Measurements from ENCODE around the gene PGAM2.

Gene PGAM2

DNA sequence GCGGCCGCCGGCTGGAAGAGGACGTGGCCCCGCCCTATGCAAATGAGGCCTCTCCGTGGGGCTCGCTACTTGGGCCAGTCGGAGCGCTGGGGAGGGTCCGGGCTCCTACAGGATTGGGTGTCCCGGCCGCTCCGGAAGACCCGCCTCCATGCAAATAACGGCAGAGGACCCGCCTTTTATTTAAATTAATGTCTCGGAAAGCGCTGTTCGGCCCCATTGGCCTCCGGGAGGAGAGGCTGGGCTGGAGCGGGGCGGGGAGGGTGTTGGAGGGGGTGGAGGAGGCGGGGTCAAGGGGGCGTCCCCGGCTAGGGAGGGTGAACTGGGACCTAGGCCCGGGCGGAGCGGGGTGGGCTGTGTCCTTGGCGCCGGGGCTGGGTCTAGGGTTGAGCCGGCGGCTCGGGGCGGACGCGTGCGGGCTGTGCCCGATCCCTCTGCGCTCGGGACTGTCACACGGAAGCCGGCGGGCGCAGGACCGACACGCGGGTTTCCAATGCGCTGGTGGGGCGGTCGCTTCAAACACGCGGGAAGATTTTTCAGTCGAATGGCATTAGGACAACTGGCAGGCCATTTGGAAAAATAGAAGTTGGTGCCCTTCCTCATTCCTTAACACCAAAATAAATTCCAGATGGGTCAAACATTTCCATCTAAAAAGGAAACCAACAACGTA is 17.3 kb upstream of the PGAM2 start:
- DNase-seq = peak; percentile 99

DNA sequence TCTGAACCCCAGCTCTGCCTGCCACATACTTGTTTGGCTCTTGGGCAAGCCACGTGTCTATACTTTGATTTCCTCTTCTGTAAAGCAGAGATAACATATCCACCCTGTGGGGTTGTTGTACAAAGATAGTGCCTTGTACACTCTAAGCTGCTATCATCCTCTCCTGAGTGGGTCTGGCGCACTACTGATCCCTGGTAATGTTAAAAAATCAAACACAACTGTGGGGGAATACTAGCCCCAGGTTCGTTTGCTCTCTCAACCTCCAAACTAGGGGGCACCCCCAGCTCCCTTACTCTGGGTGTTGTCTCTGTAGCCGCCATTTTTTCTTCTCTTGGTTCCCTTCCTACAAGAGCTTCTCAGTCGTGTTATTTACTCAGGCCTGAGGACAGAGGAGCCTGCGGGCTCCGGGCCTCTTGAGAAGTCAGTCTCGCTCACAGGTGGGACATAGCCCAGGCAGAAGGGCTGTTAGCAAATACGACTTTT is 15.9 kb upstream of the PGAM2 start:
- no peak for DNase-seq

DNA sequence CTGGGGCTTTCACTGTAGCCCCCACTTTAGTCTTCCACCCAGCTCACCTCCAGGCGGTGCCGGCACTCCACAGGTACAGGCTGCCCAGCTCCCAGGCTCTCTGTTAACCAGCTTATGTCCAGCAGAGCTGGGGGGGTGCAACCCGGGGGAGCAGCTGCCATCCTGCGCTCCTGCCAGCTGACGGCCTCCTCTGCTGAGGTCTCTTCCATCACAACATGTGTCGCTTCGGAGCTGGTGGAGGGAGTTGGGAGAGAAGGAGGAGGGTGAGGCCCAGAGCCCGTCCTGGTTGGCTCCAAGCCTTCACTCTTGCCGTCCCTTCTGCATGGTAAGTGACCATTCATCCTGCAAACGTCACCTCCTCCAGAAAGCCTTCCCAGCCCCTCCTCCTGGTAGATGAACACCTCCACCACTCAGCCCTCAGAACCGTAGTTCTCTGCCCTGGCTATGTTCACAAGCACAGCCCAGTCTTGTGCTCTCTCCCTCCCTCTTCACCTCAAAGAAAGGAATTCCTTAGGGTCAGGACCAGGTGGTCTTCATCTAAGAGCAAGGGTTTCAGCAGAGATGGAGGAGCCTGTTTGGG is 15.4 kb upstream of the PGAM2 start:
- no peak for DNase-seq

DNA sequence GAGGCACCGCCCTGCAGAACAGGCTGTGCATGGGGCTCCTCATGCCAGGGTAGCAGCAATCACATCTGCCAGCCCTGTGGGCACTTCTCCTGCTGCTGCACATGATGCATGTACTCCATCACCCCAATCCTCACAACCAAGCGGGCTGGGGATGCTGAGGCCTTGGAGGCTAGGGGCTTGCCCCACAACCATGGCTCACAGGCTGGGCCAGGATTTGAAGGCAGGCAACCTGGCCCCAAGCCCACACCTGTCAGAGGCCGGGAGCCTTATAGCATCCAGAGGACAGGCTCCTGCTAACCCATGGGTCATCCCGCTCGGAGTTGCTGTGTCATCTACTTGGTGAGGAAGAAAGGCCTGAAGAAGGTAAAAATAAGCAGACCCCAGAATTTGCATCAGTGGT is 14.8 kb upstream of the PGAM2 start:
- DNase-seq = no peak

DNA sequence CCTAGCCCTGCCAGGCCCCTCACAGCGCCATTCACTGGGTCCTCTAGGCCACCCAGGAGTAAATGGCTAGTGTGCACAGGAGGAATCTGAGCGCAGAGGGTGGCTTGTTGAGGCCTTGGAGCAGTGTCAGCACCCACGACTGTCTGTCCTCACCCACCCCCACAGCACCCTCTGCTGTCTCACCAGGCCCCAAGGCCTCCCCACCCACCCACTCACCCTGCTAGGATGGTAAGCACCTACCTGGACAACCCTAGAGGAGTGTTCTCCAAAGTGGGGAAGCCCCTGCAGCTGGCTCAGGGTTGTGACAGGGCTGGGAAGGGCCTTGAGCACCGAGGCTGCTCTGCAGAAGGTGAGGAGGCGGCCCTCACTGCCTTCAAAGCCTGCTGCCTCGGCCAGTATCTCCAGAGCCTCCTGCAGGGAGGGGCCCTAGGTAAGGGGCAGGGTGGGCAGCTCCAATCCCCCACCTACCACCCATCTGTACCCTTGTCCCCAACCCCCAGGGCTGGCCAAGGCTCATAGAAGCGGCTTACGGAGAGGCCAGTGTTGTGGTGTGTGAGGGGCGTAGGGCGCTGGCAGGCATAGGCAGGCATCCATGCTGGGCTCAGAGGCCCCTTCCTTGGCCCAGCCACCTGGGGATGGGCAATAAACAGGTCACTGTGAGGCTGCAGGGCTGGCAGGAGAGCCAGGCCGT is 14.1 kb upstream of the PGAM2 start:
- DNase-seq = no peak

DNA sequence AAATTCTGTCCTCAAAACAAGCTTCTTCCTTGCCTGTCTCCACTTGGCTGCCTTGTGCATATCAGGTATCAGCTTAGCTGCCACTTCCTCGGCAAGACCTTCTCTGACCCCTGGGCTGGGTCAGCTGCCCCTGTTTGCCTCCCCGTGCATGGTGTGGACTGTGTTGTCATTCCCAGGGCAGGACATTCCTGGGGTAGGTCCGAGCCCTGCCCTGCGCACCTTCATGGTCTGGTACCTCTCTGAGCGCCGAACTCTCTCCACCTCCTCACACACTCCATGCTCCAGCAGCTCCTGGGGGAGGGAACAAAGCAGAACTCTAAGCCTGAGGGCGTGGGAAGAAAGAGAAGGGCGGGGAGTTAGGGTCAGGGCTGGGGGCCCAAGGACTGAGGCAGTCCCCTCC is 13.2 kb upstream of the PGAM2 start:
- no peak for DNase-seq

DNA sequence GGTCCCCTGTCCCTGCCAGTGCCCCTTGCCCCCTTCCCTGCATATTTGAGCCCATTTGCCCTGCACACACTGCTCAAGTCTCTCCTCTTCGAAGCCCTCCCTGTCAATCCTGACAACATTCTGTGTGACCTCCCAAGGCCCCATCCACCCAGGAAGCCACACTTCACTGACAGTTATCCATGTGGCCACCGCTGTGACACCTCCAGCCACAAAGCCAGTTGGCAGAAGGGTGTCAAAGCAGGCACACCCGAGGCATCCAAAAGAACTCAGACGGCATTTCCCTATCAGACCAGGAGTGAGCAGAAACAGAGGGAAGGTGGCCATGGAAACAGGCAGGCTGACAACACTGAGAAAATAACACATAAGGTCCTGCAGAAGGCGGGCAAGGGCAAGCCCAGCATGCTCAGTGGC is 12.3 kb upstream of the PGAM2 start:
- DNase-seq = no peak

DNA sequence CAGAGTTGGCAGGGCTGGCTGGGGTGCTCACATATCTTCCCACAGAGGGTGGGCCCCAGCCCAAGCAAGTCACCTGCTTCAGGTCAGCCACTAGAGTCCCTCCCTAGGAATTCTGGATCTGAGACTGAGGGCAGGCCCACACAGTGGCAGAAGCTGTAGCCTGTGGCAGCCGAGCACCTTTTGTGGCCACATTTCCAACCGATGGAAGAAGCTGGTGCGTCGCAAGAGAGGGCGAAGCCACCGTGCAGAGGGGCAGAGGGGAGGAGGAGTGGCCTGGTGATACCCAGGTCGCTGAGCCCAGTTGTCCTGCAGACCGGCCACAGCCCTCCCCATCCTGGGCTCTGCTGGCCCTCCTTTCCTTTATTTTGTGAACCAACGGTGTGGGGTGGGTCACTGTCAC is 11.7 kb upstream of the PGAM2 start:
- no peak for DNase-seq

DNA sequence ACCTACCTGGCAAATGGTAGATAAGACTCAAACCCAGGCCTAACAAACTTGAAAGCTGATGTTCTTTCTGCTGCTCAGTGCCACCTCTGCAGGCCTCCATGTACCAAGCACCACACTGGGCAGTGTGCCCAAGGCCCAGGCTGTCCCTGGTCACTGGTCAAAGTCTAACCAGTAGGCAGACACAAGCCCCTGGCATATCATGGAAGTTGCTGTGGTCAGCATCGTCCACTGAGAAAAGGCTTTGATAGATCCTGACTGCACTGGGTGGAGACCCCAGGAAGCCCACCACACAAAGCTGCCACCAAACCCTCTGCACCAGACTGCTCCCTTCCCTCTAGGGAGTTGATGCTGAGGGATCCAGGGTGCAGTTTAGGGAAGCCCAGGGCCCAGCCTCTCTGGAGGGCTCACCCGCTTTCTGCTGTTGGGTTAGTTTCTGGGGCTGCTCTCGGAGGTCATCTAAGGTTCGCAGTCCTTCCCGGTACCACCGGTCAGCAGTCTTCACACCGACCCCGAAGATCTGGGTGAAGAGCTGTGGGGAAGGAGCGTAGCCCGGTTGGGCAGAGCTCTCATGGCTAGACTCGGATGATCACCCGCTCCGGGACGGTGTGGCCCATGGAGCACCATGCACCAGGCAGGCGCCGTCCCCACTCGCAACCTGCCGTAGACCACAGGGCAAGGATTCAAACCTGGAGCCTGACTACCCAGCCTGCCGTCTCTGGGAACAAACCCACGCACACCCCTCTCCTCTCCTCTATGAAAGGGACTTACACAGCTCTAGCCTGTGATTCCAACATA is 10.9 kb upstream of the PGAM2 start:
- no peak for DNase-seq

DNA sequence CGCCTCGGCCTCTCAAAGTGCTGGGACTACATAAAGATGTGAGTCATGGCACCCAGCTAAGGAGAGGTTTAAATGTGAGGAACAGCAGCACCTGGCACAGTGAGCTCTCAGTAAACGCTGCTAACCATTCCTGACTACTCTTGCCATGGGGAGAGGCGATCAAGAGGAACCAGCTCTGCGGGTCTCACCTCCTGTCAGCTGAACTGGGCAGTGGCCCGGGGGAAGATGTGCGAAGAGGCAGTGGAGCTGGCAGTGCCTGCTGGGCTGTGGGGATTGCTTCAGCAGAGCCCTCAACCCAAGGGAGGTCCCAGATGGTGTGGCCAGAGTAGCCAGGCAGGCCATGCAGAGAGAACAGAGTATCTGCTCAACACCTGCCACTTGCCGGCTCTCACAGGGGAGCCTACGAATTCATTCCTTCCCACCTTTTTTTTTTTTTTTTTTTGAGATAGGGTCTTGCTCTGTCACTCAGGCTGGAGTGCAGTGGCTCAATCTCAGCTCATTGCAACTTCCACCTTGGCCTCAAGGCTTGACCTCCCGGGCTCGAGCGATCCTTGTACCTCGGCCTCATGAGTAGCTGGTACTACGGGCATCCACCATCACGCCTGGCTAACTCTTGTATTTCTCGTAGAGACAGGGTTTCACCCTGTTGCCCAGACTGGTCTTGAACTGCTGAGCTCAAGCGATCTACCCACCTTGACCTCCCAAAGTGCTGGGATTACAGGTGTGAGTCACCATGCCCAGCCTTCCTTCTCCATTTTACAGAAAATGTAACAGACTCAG is 10.1 kb upstream of the PGAM2 start:
- no peak for DNase-seq

DNA sequence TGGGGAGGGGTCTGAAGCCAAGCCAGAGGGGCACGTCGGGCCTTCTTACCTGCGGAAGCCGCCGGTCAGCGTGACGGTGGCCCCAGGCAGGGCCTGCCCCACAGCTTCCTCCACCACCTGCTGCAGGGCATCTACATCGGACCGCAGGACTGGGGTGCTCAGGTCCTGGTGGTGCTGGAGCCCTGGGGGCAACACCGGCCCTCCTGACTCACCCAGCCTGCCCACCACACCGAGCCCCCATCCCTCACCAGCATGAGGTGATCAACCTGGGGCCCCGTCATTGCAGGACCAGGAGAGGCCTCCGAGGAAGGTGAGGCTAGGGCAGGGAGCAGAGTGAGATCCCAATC is 9.0 kb upstream of the PGAM2 start:
- no peak for DNase-seq

DNA sequence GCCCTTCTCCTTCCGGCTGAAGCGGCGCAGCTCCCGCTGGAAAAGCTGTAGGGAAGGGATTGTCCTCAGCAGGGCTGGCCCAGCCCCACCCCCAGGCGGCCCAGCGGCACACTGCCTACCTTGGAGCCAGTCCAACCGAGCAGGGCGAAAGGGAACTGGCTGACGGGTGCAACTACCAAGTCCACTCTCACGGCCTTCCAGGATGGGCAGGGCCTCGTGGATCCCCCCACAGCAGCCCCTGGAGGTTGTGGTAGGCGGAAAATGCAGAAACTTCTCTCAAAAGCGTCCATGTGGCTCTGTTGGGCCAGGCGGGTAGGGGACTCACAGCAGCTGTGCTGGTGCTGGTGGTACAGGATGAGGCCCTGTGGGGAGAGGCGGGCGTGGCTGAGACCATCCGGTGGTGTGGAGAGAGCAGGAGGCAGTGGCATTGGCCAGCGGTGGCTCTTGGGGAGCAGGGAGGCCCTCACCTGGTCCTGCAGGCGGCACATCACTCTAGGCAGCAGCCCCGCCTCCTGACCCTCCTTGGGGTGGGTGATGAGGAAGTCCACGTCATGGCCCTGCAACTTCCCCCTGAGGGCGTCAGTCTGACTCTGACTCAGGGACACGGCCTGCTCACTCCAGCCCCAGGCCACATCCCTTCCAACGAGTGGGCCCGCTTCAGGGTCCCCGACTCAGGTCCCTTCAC is 8.4 kb upstream of the PGAM2 start:
- DNase-seq = no peak

DNA sequence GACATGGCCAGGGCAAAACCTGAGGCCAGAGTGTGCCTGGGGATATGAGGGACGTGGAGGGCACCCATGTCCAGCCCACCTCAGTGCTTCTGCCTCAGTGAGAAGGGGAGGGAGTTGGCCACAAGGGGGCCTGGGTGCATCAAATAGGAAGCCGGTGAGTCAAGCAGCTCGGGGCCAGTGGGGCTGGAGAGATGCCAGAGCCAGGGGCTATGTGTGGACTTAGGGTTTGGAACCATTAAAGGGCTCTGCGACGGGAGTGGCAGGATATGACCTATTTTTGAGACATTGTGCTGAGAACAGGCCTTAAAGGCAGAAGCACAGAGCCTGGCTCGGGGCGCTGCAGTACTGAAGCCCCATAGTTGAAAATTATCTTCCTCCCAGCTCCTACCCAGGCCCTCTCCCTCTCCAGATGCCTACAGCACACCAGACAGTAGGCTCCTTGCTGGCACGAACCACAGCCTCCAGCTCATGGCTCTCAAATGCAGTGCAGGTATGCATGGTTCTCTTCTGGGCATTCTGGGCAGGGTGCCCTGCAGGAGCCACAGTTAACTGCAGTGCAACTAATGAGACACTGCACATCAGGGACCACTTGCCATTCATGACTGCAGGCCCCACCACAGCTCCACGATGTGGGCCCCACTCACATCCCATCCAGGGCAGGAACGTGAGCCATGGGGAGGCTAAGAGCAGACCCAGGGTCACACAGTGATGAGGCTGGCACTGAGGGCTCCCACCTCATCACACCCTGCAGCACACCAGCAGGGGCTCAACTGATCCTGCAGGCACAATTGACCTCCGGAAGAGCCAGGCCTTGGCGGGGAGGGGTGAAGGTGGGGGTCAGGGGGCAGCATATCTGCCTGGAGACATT is 7.2 kb upstream of the PGAM2 start:
- DNase-seq = no peak

DNA sequence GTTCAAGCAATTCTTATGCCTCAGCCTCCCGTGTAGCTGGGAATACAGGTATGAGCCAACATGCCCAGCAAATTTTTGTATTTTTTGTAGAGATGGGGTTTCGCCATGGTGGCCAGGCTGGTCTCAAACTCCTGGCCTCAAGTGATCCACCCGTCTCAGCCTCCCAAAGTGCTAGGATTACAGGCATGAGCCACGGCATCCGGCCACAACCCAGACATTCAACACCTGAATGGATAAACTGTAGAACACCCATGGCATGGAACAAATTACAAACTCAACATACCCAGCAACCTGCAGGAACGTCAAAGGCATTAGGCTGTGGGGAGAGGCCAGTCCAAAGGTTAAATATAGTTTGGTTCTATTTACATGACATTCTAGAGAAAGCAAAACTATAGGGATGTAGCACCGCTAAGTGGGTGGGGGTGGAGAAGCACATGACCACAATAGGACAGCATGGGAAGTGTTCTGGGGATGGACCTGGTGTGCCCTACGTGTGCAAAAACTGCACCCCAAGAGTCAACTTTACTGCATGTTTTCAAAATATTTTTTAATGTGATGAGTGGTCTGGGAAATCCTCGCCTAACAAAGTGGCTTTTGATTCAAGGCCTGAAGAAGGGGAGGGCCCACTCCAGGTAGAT is 6.5 kb upstream of the PGAM2 start:
- DNase-seq = no peak

DNA sequence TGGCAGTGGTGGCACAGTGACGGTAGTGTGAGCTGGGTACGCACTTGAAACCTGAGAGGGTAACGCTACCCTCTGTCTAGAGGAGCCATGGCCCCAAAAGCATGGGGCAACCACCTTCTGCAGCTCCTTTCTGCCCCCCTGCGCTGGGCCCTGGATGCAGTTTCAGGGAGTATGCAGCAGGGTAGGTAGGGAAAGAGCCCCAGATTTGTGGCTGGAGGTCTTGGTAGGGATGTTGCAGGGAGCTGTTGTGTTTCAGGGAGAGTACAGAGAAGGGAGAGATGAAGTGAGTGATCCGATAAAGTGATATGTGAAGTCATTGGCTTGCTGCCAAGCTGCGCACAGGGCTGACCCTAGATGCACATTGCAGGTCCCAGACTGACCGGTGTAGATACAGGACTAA is 2.7 kb upstream of the PGAM2 start:
- no peak for DNase-seq

DNA sequence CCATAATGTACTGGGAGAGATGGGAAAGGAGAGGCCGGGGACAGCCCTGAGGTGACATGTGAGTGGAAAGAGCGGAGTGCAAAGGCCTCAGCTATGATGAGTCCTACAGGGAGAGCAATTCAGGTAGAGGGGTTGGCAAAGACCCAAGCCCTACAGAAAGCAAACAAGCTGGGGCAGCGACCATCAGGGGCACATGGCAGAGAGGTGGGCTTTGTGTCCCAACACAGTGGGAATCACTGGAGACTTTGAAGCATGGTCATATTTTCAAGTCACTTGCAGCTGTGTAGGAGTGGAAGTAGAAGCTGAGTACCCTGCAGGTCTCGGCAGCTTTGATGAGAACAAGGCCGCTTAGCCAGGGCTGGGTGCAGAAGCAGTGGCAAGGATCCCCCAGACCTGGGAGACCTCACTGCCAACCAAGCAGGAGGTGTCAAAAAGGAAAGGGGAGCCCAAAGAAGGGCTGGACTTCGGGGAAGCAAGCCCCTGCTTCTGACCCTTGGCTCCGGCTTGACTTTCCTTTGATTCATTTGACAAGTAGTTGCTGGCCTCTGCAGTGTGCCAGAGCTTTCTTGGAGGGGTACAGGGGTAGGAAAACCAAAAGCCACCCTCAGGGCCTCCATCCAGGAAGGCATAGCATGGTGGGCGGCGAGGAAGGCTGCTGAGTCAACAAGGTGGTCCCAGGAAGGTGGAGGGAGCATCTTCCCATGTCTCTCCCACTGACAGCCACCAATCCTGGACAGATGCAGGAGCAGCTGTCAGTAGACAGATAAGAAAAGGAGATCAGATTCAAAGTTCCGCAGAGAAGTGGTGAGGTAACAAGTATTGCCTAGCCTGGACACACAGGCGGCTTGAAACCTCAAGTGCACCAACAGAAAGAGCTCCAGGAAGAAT is 1.9 kb upstream of the PGAM2 start:
- no peak for DNase-seq

DNA sequence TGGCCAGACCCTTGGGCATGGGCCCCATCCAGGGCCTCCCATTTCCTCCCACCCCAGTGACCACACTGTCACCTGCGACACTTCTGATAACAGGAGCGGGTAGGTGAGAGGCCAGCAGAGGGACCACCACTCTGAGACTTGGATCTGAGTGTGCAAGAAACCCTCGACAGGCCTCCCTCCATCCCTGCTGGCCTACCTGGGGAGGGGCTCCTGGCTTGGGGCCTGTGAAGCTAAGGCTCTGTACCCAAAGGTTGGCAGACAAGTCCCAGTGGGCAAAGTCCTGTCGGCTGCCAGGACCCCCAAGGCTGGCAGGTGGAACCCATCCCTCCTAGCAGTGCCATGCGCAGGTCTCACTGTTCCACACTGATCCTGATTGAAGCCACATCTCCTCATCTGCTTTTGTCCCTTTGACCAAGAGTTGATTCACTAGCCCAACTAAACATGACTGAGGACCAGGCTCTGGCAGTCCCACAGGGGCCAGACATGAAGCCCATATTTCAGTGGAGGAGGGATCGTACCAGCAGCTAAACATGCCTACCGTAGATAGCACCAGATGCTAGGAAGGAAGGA is 1.2 kb upstream of the PGAM2 start:
- DNase-seq = no peak

DNA sequence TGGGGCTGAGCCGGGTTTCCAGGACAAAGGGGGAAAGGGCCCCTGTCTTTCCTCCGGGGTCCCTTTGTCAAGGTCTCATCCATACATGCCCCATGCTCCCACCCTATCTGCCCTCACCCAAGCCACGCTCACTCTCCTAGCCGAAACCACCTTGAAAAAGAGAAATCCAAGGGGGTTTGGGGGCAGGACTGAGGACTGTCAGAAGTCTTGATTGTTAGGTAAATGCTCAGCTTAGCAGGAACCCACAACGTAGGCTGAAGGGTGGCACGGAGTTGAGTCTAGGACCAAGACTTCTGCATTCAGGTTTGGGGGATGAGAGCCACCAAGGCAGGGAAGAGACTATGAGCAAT is 719 bp upstream of the PGAM2 start:
- DNase-seq = no peak

DNA sequence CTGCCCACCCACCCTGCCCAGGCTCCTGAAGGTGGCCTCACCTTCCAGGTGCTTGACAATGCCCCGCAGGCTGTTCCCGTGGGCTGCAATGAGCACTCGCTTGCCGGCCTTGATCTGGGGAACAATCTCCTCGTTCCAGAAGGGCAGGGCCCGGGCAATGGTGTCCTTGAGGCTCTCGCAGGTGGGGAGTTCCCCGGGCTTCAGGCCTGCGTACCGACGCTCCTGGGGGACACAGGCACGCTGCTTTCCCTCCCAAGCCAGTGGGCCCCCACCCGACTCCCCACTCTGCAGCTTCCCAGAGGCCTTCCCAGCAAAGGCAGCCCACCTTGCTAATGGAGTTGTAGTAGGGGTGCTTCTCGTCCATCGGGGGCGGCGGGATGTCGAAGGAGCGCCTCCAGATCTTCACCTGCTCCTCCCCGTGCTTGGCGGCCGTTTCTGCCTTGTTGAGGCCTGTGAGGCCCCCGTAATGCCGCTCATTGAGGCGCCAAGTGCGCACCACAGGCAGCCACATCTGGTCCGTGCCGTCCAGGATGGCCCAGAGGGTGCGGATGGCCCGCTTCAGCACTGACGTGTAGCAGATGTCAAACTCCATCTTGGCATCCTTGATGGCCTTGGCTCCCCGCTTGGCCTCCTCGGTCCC is 456 bp downstream of the PGAM2 start:
- DNase-seq = no peak
